ENCODE measurements around the gene BICC1. TPM values are rescaled to one million over a fixed set of nuclear protein-coding genes. Genes with fewer than 3 reads are reported as not detected.

The BICC1 gene
- total and polyA plus RNA-seq, 10 donors = 0.86 to 5.4 (median 3.5) TPM

- 92 to 97% (median 92%) methylated on average over 2 of the region's 2 CpGs for WGBS, 5 donors
- Histone ChIP-seq H3K9me3 (peaks cover 0 to 43% (median 23%) of the 10 kb centered on the region in 8 donors), H3K4me3 (no peak overlapping the region), H3K36me3 (no peaks in the 10 kb centered on the region), H3K4me1 (no peaks in the 10 kb centered on the region), H3K27ac (no peak overlapping the region), H3K27me3 (replicated peaks in 1 of 7) (no peaks in the 10 kb centered on the region)
- intact Hi-C loops (cut with DNase I; ENCODE audit: low total_unique reads) = no loop called here
- no peak for TF ChIP-seq POLR2AphosphoS5 (IDR thresholded peaks at IDR 0.05)
- TF ChIP-seq POLR2A (IDR thresholded peaks at IDR 0.05) = no peak
- TF ChIP-seq CTCF (IDR thresholded peaks at IDR 0.05 in 8 of 11, conservative IDR thresholded peaks at IDR 0.05 in 3 of 11) = no peak
- no peak for DNase-seq
These were observed 52.6 kb downstream of the BICC1 start for GRCh38 chr10:58565271-58565670.

GRCh38 chr10:58567652-58568051 lies 55.0 kb downstream of the BICC1 start:
- DNase-seq = no peak
- TF ChIP-seq POLR2A (IDR thresholded peaks at IDR 0.05) = no peak
- TF ChIP-seq POLR2AphosphoS5 (IDR thresholded peaks at IDR 0.05) = no peak
- no peak for TF ChIP-seq CTCF (IDR thresholded peaks at IDR 0.05 in 8 of 11, conservative IDR thresholded peaks at IDR 0.05 in 3 of 11)
- Histone ChIP-seq H3K36me3 (no peaks in the 10 kb centered on the region), H3K4me3 (no peak overlapping the region), H3K4me1 (no peaks in the 10 kb centered on the region), H3K27me3 (replicated peaks in 1 of 7) (no peaks in the 10 kb centered on the region), H3K9me3 (peaks cover 0 to 20% (median 7%) of the 10 kb centered on the region in 8 donors), H3K27ac (no peak overlapping the region)
- 64 to 86% (median 76%) methylated on average over 1 of the region's 1 CpG for whole genome bisulfite sequencing, 5 donors
- intact Hi-C loops (cut with DNase I; ENCODE audit: low total_unique reads) = no loop called here

- DNase-seq = no peak
- Histone ChIP-seq H3K27ac (no peak overlapping the region), H3K4me1 (no peaks in the 10 kb centered on the region), H3K36me3 (no peaks in the 10 kb centered on the region), H3K9me3 (peaks cover 0 to 12% (median 0%) of the 10 kb centered on the region in 8 donors), H3K4me3 (no peak overlapping the region), H3K27me3 (replicated peaks in 1 of 7) (no peaks in the 10 kb centered on the region)
- TF ChIP-seq POLR2A (IDR thresholded peaks at IDR 0.05) = no peak
- WGBS, 5 donors = 65 to 94% (median 70%) methylated on average over 2 of the region's 2 CpGs
- intact Hi-C loops (cut with DNase I; ENCODE audit: low total_unique reads) = no loop called here
These were observed 55.8 kb downstream of the BICC1 start for GRCh38 chr10:58568428-58568935.

GRCh38 chr10:58570307-58570723 lies 57.6 kb downstream of the BICC1 start:
- 83 to 100% (median 88%) methylated on average over 1 of the region's 1 CpG for WGBS, 5 donors

More at GRCh38 chr10:58570307-58570723, 57.6 kb downstream of the BICC1 start:
- no peak for DNase-seq
- H3K27ac ChIP-seq = no peak overlapping the region
- H3K36me3 ChIP-seq = no peaks in the 10 kb centered on the region
- no peak for TF ChIP-seq POLR2A (IDR thresholded peaks at IDR 0.05)
- no peak for TF ChIP-seq CTCF (IDR thresholded peaks at IDR 0.05 in 8 of 11, conservative IDR thresholded peaks at IDR 0.05 in 3 of 11)
- no peak for TF ChIP-seq POLR2AphosphoS5 (IDR thresholded peaks at IDR 0.05)
- intact Hi-C loops (cut with DNase I; ENCODE audit: low total_unique reads) = no loop called here
- no peak overlapping the region for H3K4me3 ChIP-seq
- no peaks in the 10 kb centered on the region for H3K27me3 ChIP-seq (replicated peaks in 1 of 7)
- H3K9me3 ChIP-seq = peaks cover 0 to 8% (median 0%) of the 10 kb centered on the region in 8 donors
- H3K4me1 ChIP-seq = no peaks in the 10 kb centered on the region

Measured in spleen (tissue), 11 donors.